ENCODE results near the gene NMRAL1. TPM values are rescaled to one million over a fixed set of nuclear protein-coding genes. Genes with fewer than 3 reads are reported as not detected.

Gene NMRAL1
- total RNA-seq, 4 donors from 2014 or later: 41.5 to 74.5 (median 58.1) TPM

Small RNA genes within 50 kb of the gene (small RNA-seq; reads per million reads assigned to genes)
- 0 reads per million in 2 donors for gene AC012676.2

Other genes starting within 250 kb of the NMRAL1 start
- 1 to 10 TPM in 1 of 4 donors, under 1 TPM in 3; 0.35 to 1.7 (median 0.63) TPM for gene SRL, start 232.5 kb downstream of the NMRAL1 start, total RNA-seq
- gene TFAP4, start 201.6 kb downstream of the NMRAL1 start, total RNA-seq: 10 to 100 TPM in 1 of 4 donors, 1 to 10 TPM in 3; 7.5 to 20.6 (median 8.9) TPM
- gene GLIS2, start 158.6 kb downstream of the NMRAL1 start, total RNA-seq: 1 to 10 TPM in 3 of 4 donors, under 1 TPM in 1; 0.35 to 3.3 (median 1.7) TPM
- 10 to 100 TPM; 18.2 to 61.4 (median 49.3) TPM for gene PAM16, start 123.3 kb downstream of the NMRAL1 start, total RNA-seq
- 10 to 100 TPM in 2 of 4 donors, 1 to 10 TPM in 2; 2.1 to 18.2 (median 8.4) TPM for gene VASN, start 102.8 kb downstream of the NMRAL1 start, total RNA-seq
- gene CORO7, start 58.0 kb downstream of the NMRAL1 start, total RNA-seq: 100 to 1,000 TPM in 2 of 4 donors, 10 to 100 TPM in 2; 73.4 to 219 (median 110) TPM
- gene DNAJA3, start 48.8 kb downstream of the NMRAL1 start, total RNA-seq: 10 to 100 TPM; 51.4 to 70.1 (median 54.0) TPM
- gene HMOX2, start 1.8 kb upstream of the NMRAL1 start, total RNA-seq: 10 to 100 TPM; 37.1 to 64.8 (median 61.1) TPM
- 10 to 100 TPM; 21.5 to 45.0 (median 39.0) TPM for gene CDIP1, start 64.1 kb upstream of the NMRAL1 start, total RNA-seq
- gene C16orf96, start 81.7 kb upstream of the NMRAL1 start, total RNA-seq: not detected
- gene UBALD1, start 140.3 kb upstream of the NMRAL1 start, total RNA-seq: 10 to 100 TPM; 11.6 to 25.1 (median 18.1) TPM
- 100 to 1,000 TPM in 2 of 4 donors, 10 to 100 TPM in 2; 74.1 to 147 (median 93.8) TPM for gene MGRN1, start 150.2 kb upstream of the NMRAL1 start, total RNA-seq
- 10 to 100 TPM; 19.0 to 53.6 (median 40.1) TPM for gene NUDT16L1, start 218.9 kb upstream of the NMRAL1 start, total RNA-seq

Measured in Peyer's patch (tissue), 4 donors.